MCF 10A (cell line): Measurements from ENCODE around the gene TMEM151B. TPM values are rescaled to one million over a fixed set of nuclear protein-coding genes. Genes with fewer than 3 reads are reported as not detected.

Source experiments
- BruUV-seq: library from RNA; stranded (reverse); fragments of 400-500 nt; replicated peaks from 2 replicates; lab custom pipeline; 2021; lab: Mats Ljungman, UMichigan
- CTCF ChIA-PET: fragments of 300-600 bp; sonication (Branson Sonifier 250); formaldehyde crosslinking; extraction: SDS; loops from one replicate; lab custom pipeline; 2021; ENCODE audit warnings: antibody characterized with exemption, inconsistent platforms; lab: Yijun Ruan, JAX
- POLR2A ChIA-PET: fragments of 300-600, 350-650 bp; sonication (Branson Sonifier 250); formaldehyde crosslinking; extraction: SDS; loops from one replicate; lab custom pipeline; 2020; ENCODE audit warnings: antibody characterized with exemption, inconsistent platforms; lab: Yijun Ruan, JAX
- DNase-seq: peaks from one replicate; pipeline ENCODE4 v3.0.0-alpha.2; 2018; ENCODE audit not compliant: unreplicated experiment
- H3K27ac Mint-ChIP-seq: one replicate; pipeline ENCODE4 v1.8.0; 2022; ENCODE audit warnings: mild to moderate bottlenecking, low read depth, mixed read lengths; ENCODE audit not compliant: unreplicated experiment
- H3K27me3 Mint-ChIP-seq: one replicate; pipeline ENCODE4 v1.8.0; 2022; ENCODE audit warnings: mixed read lengths; ENCODE audit not compliant: insufficient read depth, unreplicated experiment
- H3K36me3 Mint-ChIP-seq: one replicate; pipeline ENCODE4 v1.8.0; 2022; ENCODE audit warnings: mild to moderate bottlenecking, moderate library complexity, mixed read lengths; ENCODE audit not compliant: insufficient read depth, unreplicated experiment
- H3K4me1 Mint-ChIP-seq: one replicate; pipeline ENCODE4 v1.8.0; 2022; ENCODE audit warnings: mixed read lengths; ENCODE audit not compliant: insufficient read depth, unreplicated experiment
- H3K4me3 Mint-ChIP-seq: one replicate; pipeline ENCODE4 v1.8.0; 2022; ENCODE audit warnings: mild to moderate bottlenecking, moderate library complexity, mixed read lengths; ENCODE audit not compliant: unreplicated experiment
- H3K9me3 Mint-ChIP-seq: one replicate; pipeline ENCODE4 v1.8.0; 2022; ENCODE audit warnings: mixed read lengths; ENCODE audit not compliant: unreplicated experiment
- CTCF ChIP-seq: fragments of 200-600 bp; IDR thresholded peaks from one replicate; pipeline ENCODE4 v1.8.0; 2022; ENCODE audit warnings: antibody characterized with exemption, mild to moderate bottlenecking; ENCODE audit not compliant: unreplicated experiment
- intact Hi-C: fragments of 100-400 bp; cut with micrococcal nuclease; formaldehyde crosslinking; loops from 2 replicates; pipeline ENCODE4 v1.14.1; 2022
- total RNA-seq: library from RNA; stranded (reverse); gene quantifications from 2 replicates; pipeline ENCODE4 v1.2.3, GENCODE V29; 2022

The TMEM151B gene
- total RNA-seq, 1 experiment from 2014 or later, result not detected

- Mint-ChIP-seq H3K4me1 (no peaks in the 10 kb centered on the region), H3K4me3 (no peak overlapping the region), H3K36me3 (no peaks in the 10 kb centered on the region), H3K27ac (no peak overlapping the region), H3K27me3 (peaks cover 50% of the 10 kb centered on the region), H3K9me3 (no peaks in the 10 kb centered on the region)
- no peak for TF ChIP-seq CTCF
- intact Hi-C loops, result no loop called here
- no peak for DNase-seq
- no TSS peak for BruUV-seq
- POLR2A ChIA-PET, result interaction anchor here (1.3 kb wide), 1 partner anchor 114 kb away, joined by 3 read pairs; no protein-coding TSS in a partner anchor
- CTCF ChIA-PET, result interaction anchor here (0.5 to 1.6 kb wide), 2 partner anchors 33 to 66 kb away, joined by 3 to 12 read pairs; no protein-coding TSS in a partner anchor
Observed at GRCh38 chr6:44272529-44272928, 2.3 kb downstream of the TMEM151B start.

- no peaks in the 10 kb centered on the region for H3K9me3 Mint-ChIP-seq
- no TSS peak for BruUV-seq
- no peak overlapping the region for H3K4me3 Mint-ChIP-seq
- intact Hi-C loops, result no loop called here
- H3K4me1 Mint-ChIP-seq, result no peaks in the 10 kb centered on the region
- peaks cover 51% of the 10 kb centered on the region for H3K27me3 Mint-ChIP-seq
- no peaks in the 10 kb centered on the region for H3K36me3 Mint-ChIP-seq
- TF ChIP-seq CTCF, result no peak
- H3K27ac Mint-ChIP-seq, result no peak overlapping the region
- POLR2A ChIA-PET, result interaction anchor here (1.3 kb wide), 1 partner anchor 113 kb away, joined by 3 read pairs; no protein-coding TSS in a partner anchor
- no peak for DNase-seq
- CTCF ChIA-PET, result interaction anchor here (0.5 to 1.6 kb wide), 3 partner anchors 32 to 66 kb away, joined by 3 to 12 read pairs (median 6); no protein-coding TSS in a partner anchor
Observed at GRCh38 chr6:44272999-44273566, 2.8 kb downstream of the TMEM151B start.

- Mint-ChIP-seq H3K27me3 (peaks cover 51% of the 10 kb centered on the region), H3K27ac (no peak overlapping the region), H3K4me3 (no peak overlapping the region), H3K4me1 (no peaks in the 10 kb centered on the region), H3K9me3 (no peaks in the 10 kb centered on the region), H3K36me3 (no peaks in the 10 kb centered on the region)
- POLR2A ChIA-PET, result no interaction called here
- no peak for TF ChIP-seq CTCF
- CTCF ChIA-PET, result interaction anchor here (1.6 kb wide), 1 partner anchor 65 kb away, joined by 6 read pairs; no protein-coding TSS in a partner anchor
- no TSS peak for BruUV-seq
- intact Hi-C loops, result no loop called here
- no peak for DNase-seq
Observed at GRCh38 chr6:44273617-44274016, 3.4 kb downstream of the TMEM151B start.

- DNase-seq, result no peak
- TF ChIP-seq CTCF, result no peak
- ChIA-PET CTCF (interaction anchor here (0.7 kb wide), 1 partner anchor 17 kb away, joined by 3 read pairs; no protein-coding TSS in a partner anchor), POLR2A (no interaction called here)
- H3K27ac Mint-ChIP-seq, result no peak overlapping the region
- peaks cover 54% of the 10 kb centered on the region for H3K27me3 Mint-ChIP-seq
- no peak overlapping the region for H3K4me3 Mint-ChIP-seq
- no peaks in the 10 kb centered on the region for H3K4me1 Mint-ChIP-seq
- no peaks in the 10 kb centered on the region for H3K9me3 Mint-ChIP-seq
- no TSS peak for BruUV-seq
- H3K36me3 Mint-ChIP-seq, result no peaks in the 10 kb centered on the region
- intact Hi-C loops, result no loop called here
Observed at GRCh38 chr6:44275271-44275748, 5.1 kb downstream of the TMEM151B start.
